GM19372 (cell line): ENCODE measurements around the gene ANKS1B.
A peak's percentile ranks its signal among the peaks of the same experiment; 100 is the strongest.

Source experiments
- ATAC-seq: cut with Tn5 transposase; IDR thresholded peaks from one replicate; pipeline ENCODE4 v1.9.1; 2021; ENCODE audit warnings: mild to moderate bottlenecking, low read depth, moderate library complexity; ENCODE audit not compliant: unreplicated experiment

Gene ANKS1B

DNA sequence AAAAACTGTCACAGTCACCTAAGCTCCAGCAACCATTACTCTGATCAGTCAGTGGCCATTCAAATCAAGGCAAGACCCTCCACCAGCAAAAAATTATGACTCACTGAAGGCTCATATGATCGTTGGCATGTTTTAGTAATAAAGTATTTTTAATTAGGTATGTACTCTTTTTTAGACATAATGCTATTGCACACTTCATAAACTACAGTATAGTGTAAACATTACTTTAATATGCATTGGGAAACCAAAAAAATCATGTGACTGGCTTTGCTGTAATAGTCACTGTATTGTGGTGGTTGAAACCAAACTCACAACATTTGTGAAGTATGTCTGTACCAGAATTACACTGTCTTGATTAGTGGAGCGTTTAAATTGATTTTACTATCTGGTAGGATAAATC, 471.7 kb downstream of the ANKS1B start:
- no peak for ATAC-seq

DNA sequence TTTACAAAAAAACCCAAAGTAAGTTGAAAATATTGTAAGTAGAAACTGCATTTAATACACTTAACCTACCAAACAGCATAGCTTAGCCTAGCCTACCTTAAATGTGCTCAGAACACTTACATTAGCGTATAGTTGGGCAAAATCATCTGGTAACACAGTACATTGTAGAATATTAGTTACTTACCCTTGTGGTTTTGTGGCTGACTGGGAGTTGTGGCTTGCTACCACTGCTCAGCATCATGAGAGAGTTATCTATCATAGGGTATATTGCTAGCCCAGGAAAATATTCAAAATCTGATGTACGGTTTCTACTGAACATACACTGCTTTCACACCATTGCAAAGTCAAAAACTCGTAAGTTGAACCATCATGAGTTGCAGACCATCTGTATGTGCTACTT, 478.9 kb downstream of the ANKS1B start:
- ATAC-seq: no peak

GRCh38 chr12:99498756-99499155, 486.0 kb downstream of the ANKS1B start:
- no peak for ATAC-seq

- ATAC-seq: no peak
Measured at GRCh38 chr12:99495799-99496198, 488.9 kb downstream of the ANKS1B start.

DNA sequence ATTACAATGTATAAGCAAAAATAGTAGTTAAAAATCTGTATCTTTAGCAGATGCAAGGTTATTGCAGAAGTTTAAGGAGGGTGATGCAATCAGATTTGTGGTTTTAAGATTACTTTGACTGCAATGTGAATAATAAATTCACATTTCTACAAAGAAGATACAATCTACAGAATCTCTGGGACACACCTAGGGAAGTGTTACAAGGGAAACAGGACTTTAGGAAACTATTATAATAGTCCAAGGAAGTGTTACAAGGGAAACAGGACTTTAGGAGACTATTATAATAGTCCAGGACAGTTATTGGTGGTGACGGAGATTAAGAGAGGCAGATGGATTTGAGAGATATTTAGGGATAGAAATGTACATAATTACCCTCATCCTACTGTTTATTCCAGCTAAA, 491.5 kb downstream of the ANKS1B start:
- no peak for ATAC-seq

- no peak for ATAC-seq
Measured at GRCh38 chr12:99486277-99486676, 498.5 kb downstream of the ANKS1B start.

- no peak for ATAC-seq
Measured at GRCh38 chr12:99479149-99479548, 505.6 kb downstream of the ANKS1B start.

GRCh38 chr12:99476956-99477355, 507.8 kb downstream of the ANKS1B start:
- no peak for ATAC-seq

DNA sequence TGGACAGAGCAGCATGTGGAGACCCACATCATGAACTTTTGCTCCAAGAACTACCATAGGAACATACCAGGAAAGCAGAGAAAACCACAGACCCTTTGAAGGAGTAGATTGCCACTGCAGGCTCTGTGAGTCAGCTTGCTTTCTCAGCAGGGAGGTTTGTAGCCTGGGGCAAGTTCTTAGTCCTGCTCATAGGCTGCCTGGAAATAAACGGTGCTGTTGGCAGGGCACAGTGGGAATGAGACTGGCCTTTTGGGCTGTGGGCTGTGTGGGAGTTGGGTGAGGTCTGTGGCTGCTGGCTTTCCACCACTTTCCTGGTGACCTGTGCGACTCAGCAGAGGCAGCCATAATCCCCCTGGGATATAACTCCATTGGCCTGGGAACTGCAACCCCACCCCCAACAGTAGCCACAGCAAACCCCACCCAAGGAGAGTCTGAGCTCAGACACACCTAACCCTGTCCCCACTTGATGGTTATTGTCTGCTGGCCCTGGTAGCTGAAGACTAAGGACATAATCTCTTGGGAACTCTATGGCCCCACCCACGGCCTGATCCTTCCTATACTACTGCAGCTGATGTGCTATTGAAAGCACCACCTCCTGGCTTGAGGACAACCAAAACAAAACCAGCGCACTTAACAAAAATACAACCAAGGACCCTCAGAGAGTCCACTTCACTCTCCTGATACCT, 529.2 kb downstream of the ANKS1B start:
- no peak for ATAC-seq

DNA sequence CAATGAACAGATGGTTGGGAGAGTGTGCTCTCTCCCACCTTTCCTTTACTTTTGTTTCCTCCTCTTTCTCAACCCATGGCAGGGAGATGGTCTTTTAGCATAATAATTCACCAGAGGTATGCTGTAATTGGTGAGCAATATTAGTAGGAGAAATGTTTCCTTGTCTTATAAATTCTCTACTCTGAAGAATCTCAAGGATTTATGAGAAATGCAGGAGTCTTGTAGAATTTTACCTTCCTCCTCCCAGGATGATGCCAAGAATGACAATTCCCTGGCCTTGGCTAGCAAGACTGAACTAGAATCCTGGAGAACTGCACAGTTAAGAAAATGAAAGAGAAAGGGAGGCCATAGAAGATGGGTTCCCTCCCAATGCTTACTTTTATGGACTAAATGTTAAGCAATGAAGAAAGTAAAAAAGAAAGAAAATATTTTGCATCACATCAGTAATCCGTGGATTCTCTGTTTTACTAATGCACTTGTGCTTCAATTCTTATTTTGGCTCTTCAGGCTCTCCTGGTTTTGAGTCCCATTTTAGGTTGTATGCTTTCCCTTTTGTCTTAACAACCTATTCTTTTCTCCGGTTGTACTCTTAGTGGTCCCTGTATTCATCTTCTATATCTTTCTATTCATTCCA, 530.1 kb downstream of the ANKS1B start:
- ATAC-seq: peak; percentile 16

- ATAC-seq: peak; percentile 68
Measured at GRCh38 chr12:99453836-99454538, 530.7 kb downstream of the ANKS1B start.

DNA sequence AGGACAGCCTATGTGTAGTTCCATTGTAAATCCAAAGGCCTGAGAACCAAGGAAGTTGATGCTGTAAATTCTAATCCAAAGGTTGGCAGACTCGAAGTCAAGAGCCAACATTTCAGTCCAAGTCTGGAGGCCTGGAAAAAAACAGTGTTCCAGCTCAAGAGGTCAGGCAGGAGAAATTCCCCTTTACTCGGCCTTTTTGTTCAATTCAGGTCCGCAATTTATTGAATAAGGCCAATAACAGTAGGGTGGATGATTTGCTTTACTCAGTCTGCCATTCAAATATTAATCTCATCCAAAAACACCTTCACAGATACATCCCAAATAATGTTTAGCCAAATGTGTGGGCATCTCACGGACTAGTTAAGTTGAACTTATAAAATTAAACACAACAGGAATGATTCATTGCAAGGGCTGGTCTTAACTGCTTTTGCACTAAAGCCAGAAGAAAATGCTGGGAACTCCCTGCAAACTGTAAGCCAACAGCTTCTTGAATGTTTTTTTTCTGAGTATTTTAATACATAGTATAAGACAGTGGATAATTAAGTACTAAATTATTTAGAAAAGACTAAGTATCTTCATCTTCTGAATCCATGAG, 534.6 kb downstream of the ANKS1B start:
- ATAC-seq: no peak

- no peak for ATAC-seq
Measured at GRCh38 chr12:99444859-99445316, 539.8 kb downstream of the ANKS1B start.

DNA sequence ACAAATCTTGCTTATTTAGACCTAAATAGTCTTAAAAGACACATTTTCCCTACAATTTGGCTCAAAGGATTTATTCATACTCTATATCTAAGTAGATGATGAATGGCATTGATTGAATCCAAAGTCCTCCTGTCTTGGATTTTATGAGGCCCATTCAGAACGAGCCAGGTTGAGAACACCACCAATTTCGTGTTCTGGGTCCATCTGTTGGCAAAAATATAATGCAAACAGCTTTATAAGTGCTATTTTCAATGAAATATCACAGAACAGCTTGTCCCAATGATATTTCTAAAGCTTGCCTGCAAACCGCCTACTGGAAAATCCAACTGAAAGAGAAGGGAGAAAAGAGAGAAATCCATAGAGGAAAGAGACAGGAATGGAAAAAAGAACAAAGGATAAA, 542.0 kb downstream of the ANKS1B start:
- no peak for ATAC-seq

DNA sequence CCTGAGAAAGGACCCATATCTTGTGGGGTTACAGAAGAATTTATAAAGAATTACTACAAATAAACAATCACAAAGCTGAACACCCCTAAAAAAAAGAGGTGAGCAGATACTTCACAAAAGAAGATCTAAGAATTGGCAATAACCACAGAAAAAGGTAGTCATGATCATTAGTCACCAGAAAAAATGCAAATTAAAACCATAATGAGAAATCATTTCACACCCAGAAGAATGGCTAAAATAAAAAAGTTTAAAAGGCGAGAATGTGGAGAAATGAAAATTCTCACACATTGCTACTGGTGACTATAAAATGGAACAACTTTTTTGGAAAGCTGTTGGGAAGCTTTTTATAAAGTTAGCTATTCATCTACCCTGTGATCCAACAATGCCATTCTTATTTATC, 545.3 kb downstream of the ANKS1B start:
- ATAC-seq: no peak

DNA sequence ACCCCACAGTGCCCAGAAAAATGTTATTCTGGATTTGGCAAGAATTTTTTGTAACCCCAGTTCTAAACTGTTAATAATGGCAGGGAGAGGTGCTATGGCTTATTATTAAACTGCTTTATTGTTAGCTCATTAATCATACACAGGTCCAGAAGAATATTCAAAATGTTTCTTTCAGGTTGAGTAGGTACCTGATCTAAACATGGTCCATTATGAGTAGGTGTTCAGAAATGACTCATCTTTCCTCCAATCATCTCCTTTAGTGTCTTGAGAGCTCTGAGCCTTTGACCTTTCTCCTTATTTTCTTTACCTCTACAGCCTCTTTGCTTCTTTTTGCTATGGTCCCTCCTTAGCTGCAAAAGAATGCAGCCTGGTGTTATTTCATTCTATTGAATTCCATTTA, 548.2 kb downstream of the ANKS1B start:
- peak; percentile 98 for ATAC-seq

- no peak for ATAC-seq
Measured at GRCh38 chr12:99435095-99435791, 549.5 kb downstream of the ANKS1B start.

GRCh38 chr12:99433155-99433554, 551.6 kb downstream of the ANKS1B start:
- no peak for ATAC-seq

- ATAC-seq: no peak
Measured at GRCh38 chr12:99431203-99431602, 553.5 kb downstream of the ANKS1B start.

DNA sequence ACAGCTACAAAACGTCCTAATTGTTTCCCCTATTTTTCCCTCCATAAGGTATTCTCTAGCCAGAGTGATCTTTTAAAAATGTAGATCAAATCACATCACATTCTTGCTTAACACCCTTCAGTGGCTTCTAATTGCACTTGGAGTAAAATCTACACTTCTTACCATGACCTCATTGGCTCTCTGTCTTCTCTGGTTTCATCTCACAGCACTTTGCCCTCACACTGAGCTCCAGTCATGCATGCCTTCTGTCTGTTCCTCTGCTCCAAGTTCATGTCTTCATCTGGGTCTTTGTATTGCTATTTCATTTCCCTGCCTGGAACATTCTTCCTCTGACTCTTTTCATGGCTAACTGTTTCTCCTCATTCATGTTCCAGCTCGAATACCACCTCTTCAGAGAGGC, 557.6 kb downstream of the ANKS1B start:
- peak; percentile 52 for ATAC-seq

DNA sequence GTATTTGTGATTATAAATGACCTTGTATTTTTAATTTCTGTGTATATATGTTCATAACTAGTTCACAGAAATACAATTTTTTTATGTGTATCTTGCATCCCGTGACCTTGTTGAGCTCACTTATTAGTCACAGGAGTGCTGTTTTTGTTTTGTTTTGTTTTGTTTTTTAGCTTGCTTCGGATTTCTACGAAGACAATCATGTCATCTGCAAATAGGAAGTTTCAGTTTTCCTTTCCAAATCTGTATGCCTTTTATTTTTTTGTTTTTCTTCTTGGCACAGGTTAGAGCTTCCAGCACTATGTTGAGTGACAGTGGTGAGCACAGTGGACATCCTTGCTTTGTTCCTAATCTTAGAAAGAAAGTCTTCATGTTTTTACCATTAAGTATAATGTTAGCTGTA, 566.4 kb downstream of the ANKS1B start:
- no peak for ATAC-seq
